ENCODE results near the gene SSTR3. TPM values are rescaled to one million over a fixed set of nuclear protein-coding genes. Genes with fewer than 3 reads are reported as not detected.

SSTR3 gene
- total RNA-seq, 2 donors from 2014 or later, result 0.11 to 0.20 TPM

DNA sequence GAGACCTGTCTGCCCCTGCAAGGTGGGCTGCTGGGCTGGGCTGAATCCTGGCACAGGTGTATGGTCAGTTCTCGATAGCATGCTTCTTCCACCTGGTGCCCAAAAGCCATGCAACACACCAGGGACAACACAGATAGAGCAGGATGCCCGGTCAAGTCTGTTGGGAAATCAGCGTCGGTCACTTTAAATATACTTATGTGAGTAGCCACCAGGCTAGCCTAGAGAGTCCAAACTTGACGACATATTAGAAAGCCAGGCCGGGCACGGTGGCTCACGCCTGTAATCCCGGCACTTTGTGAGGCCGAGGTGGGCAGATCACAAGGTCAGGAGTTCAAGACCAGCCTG lies 33.2 kb downstream of the SSTR3 start:
- 88 to 90% methylated on average over 3 to 10 of the region's 10 CpGs for WGBS, 2 experiments (ENCODE audit: insufficient coverage in 1 of 2, insufficient read length in 1 of 2)
- no peak overlapping the region for H3K4me3 ChIP-seq (ENCODE audit: low read length)
- no peak overlapping the region for H3K27ac ChIP-seq (ENCODE audit: low read depth, low read length)
- DNase-seq, result no peak
- no peak overlapping the region for H3K4me3 Mint-ChIP-seq
- H3K27me3 Mint-ChIP-seq (ENCODE audit: insufficient read depth), result peaks cover 10% of the 10 kb centered on the region
- no peaks in the 10 kb centered on the region for H3K27me3 ChIP-seq (ENCODE audit: control insufficient read depth, insufficient read depth, low read length, poor library complexity, severe bottlenecking)
- H3K9me3 Mint-ChIP-seq, result no peaks in the 10 kb centered on the region
- peaks cover 3% of the 10 kb centered on the region for H3K36me3 Mint-ChIP-seq (ENCODE audit: low read depth)
- no peak for TF ChIP-seq CTCF (conservative IDR thresholded peaks at IDR 0.05)
- peaks cover 8% of the 10 kb centered on the region for H3K4me1 Mint-ChIP-seq
- no peaks in the 10 kb centered on the region for H3K9me3 ChIP-seq (ENCODE audit: control insufficient read depth, low read length)
- H3K9ac ChIP-seq (ENCODE audit: extremely low read depth, low read length, poor library complexity, severe bottlenecking), result no peak overlapping the region
- no peak overlapping the region for H3K27ac Mint-ChIP-seq
- peaks cover 4% of the 10 kb centered on the region for H3K4me1 ChIP-seq (ENCODE audit: control insufficient read depth, insufficient read depth, low read length)
- no peaks in the 10 kb centered on the region for H3K36me3 ChIP-seq (ENCODE audit: control insufficient read depth, insufficient read depth, low read length)

GRCh38 chr22:37178350-37179125 lies 33.7 kb downstream of the SSTR3 start:
- Mint-ChIP-seq H3K27me3 (ENCODE audit: insufficient read depth) (peaks cover 10% of the 10 kb centered on the region), H3K27ac (no peak overlapping the region), H3K4me1 (peaks cover 6% of the 10 kb centered on the region), H3K9me3 (no peaks in the 10 kb centered on the region), H3K4me3 (no peak overlapping the region), H3K36me3 (ENCODE audit: low read depth) (peaks cover 3% of the 10 kb centered on the region)
- WGBS, 2 experiments (ENCODE audit: insufficient coverage in 1 of 2, insufficient read length in 1 of 2), result 74 to 81% methylated on average over 9 to 17 of the region's 17 CpGs
- Histone ChIP-seq H3K27me3 (ENCODE audit: control insufficient read depth, insufficient read depth, low read length, poor library complexity, severe bottlenecking) (no peaks in the 10 kb centered on the region), H3K4me1 (ENCODE audit: control insufficient read depth, insufficient read depth, low read length) (peaks cover 7% of the 10 kb centered on the region), H3K36me3 (ENCODE audit: control insufficient read depth, insufficient read depth, low read length) (no peaks in the 10 kb centered on the region), H3K9ac (ENCODE audit: extremely low read depth, low read length, poor library complexity, severe bottlenecking) (no peak overlapping the region), H3K9me3 (ENCODE audit: control insufficient read depth, low read length) (no peaks in the 10 kb centered on the region), H3K4me3 (ENCODE audit: low read length) (no peak overlapping the region), H3K27ac (ENCODE audit: low read depth, low read length) (peak overlapping the region; percentile 70)
- no peak for DNase-seq
- no peak for TF ChIP-seq CTCF (conservative IDR thresholded peaks at IDR 0.05)

DNA sequence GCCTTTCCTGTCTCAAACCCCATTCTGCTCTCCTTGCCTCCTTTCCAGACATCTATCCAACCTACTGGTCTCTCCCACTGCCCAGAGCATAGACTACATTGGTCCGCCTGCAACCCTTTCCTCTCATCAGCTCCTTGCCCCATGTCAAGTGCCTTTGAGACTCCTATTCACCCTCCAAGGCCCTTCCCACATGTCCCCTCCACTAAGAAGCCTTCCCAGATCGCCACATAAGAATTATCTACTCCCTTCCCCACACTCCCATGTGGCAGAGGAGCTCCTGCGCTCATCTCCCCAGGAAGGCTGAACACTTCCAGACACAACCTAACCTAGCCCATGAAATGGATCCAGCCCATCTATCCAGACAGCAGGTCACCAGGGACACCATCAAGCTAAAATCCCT lies 34.5 kb downstream of the SSTR3 start:
- Mint-ChIP-seq H3K4me1 (peaks cover 5% of the 10 kb centered on the region), H3K27me3 (ENCODE audit: insufficient read depth) (peaks cover 10% of the 10 kb centered on the region)
- H3K4me1 ChIP-seq (ENCODE audit: control insufficient read depth, insufficient read depth, low read length), result peaks cover 7% of the 10 kb centered on the region

More for the DNA sequence above, 34.5 kb downstream of the SSTR3 start:
- Mint-ChIP-seq H3K27ac (no peak overlapping the region), H3K36me3 (ENCODE audit: low read depth) (peaks cover 3% of the 10 kb centered on the region), H3K9me3 (no peaks in the 10 kb centered on the region), H3K4me3 (no peak overlapping the region)
- DNase-seq, result no peak
- H3K9ac ChIP-seq (ENCODE audit: extremely low read depth, low read length, poor library complexity, severe bottlenecking), result no peak overlapping the region
- H3K9me3 ChIP-seq (ENCODE audit: control insufficient read depth, low read length), result no peaks in the 10 kb centered on the region
- no peaks in the 10 kb centered on the region for H3K36me3 ChIP-seq (ENCODE audit: control insufficient read depth, insufficient read depth, low read length)
- H3K4me3 ChIP-seq (ENCODE audit: low read length), result no peak overlapping the region
- no peak overlapping the region for H3K27ac ChIP-seq (ENCODE audit: low read depth, low read length)
- WGBS, 2 experiments (ENCODE audit: insufficient coverage in 1 of 2, insufficient read length in 1 of 2), result 83 to 92% methylated on average over 1 to 3 of the region's 3 CpGs
- H3K27me3 ChIP-seq (ENCODE audit: control insufficient read depth, insufficient read depth, low read length, poor library complexity, severe bottlenecking), result no peaks in the 10 kb centered on the region
- TF ChIP-seq CTCF (conservative IDR thresholded peaks at IDR 0.05), result no peak

All from endodermal cell (in vitro differentiated cells).